Measurements from ENCODE around the gene CATSPER3.

- no peak for TF ChIP-seq CTCF (IDR thresholded peaks at IDR 0.05)
- TF ChIP-seq POLR2AphosphoS5 (IDR thresholded peaks at IDR 0.05) = no peak
- TF ChIP-seq POLR2A (IDR thresholded peaks at IDR 0.05) = no peak
- TF ChIP-seq EP300 (IDR thresholded peaks at IDR 0.05) = no peak
These were observed 45.3 kb downstream of the CATSPER3 start for GRCh38 chr5:135012951-135013391.

All from suprapubic skin (tissue), 4 donors.